SK-N-MC (cell line): ENCODE results near the gene CTBP2.

ENCODE experiments used
- EZH2 ChIP-seq: fragments of 200-600 bp; sonication (generic); IDR thresholded peaks from one replicate; pipeline ENCODE4 v1.6.1; 2017; ENCODE audit warnings: antibody characterized with exemption
- POLR2AphosphoS5 ChIP-seq: IDR thresholded peaks from 2 replicates; pipeline ENCODE4 v1.6.1; 2012; ENCODE audit warnings: mild to moderate bottlenecking, low read depth, low read length, borderline replicate concordance

DNA sequence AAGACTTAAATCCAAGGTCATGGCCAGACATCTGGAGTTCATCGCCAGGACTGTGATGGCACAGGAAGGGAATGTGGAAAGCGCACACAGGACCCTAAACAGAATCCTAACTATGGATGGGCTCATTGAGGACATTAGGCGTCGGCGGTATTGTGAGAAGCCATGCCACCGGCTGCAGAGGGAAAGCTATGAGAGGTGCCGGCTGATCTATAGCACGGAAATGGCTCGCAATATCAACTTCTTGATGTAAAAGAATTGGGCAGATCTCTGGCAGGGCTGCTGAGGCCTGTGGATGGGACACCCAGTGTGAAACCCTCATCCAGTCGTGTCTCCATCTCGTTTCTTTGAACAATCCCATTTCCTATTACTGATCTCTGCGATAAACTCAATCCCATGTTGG is 6.3 kb upstream of the CTBP2 start:
- no peak for TF ChIP-seq POLR2AphosphoS5
- no peak for TF ChIP-seq EZH2
